A549 (cell line): Measurements from ENCODE around the gene GMPPB. TPM values are rescaled to one million over a fixed set of nuclear protein-coding genes. Genes with fewer than 3 reads are reported as not detected.

Experiments
- ATAC-seq, 2 experiments: fragments of 200-7000 bp in 1 of 2; fragments of >200 bp in 1 of 2; cut with Nextera tagmentation in 1 of 2; cut with Tn5 transposase in 1 of 2; 3 replicates each; pipeline versions ENCODE4 v1.8.0 to v1.9.1; 2018 to 2020; ENCODE audit warnings: mild to moderate bottlenecking in 1 of 2, moderate library complexity in 1 of 2
- CTCF ChIA-PET: fragments of 300-600 bp; sonication (Branson Sonifier 250); formaldehyde crosslinking; extraction: SDS; loops from one replicate; lab custom pipeline; 2021; ENCODE audit warnings: antibody characterized with exemption, inconsistent platforms; lab: Yijun Ruan, JAX
- POLR2A ChIA-PET: fragments of 350-600 bp; formaldehyde crosslinking; extraction: SDS; loops from one replicate; lab custom pipeline; 2021; ENCODE audit warnings: antibody characterized with exemption, inconsistent platforms; lab: Yijun Ruan, JAX
- DNase-seq, 2 experiments: peaks; one replicate each; pipeline versions ENCODE4 v3.0.0 to v3.0.0-alpha.2; 2011 to 2016; ENCODE audit warnings: low read depth in 1 of 2, low spot score in 1 of 2
- FAIRE-seq: peaks from 2 replicates; lab custom pipeline; 2011; peaks lifted over from hg19 to GRCh38; lab: Jason Lieb, UNC
- H3K27ac ChIP-seq, 2 experiments: fragments of >200 bp; sonication (Bioruptor Twin); formaldehyde crosslinking; 3 replicates each; pipeline ENCODE4 v1.5.1; 2016 to 2017
- H3K4me1 ChIP-seq: fragments of >200 bp; sonication (Bioruptor Twin); formaldehyde crosslinking; 3 replicates; pipeline ENCODE4 v1.6.1; 2016
- H3K4me2 ChIP-seq: fragments of >200 bp; sonication (Bioruptor Twin); formaldehyde crosslinking; 3 replicates; pipeline ENCODE4 v1.6.1; 2016
- H3K4me3 ChIP-seq: fragments of >200 bp; sonication (Bioruptor Twin); formaldehyde crosslinking; 3 replicates; pipeline ENCODE4 v1.5.1; 2016
- H3K9me3 ChIP-seq: fragments of >200 bp; sonication (Bioruptor Twin); formaldehyde crosslinking; 3 replicates; pipeline ENCODE4 v1.6.1; 2016
- CEBPB ChIP-seq, 2 experiments: fragments of >200 bp in 1 of 2; sonication (Bioruptor Twin) in 1 of 2; formaldehyde crosslinking in 1 of 2; IDR thresholded peaks; 2 replicates each; pipeline ENCODE4 v1.6.1; 2012 to 2016
- CHD4 ChIP-seq: fragments of 200-600 bp; sonication (generic); IDR thresholded peaks from 2 replicates; pipeline ENCODE4 v1.6.1; 2016; ENCODE audit warnings: antibody characterized with exemption, mild to moderate bottlenecking, borderline replicate concordance
- GATA3 ChIP-seq: IDR thresholded peaks from 2 replicates; pipeline ENCODE4 v1.6.1; 2012; ENCODE audit warnings: borderline replicate concordance
- HOXA7 ChIP-seq: fragments of 250-450 bp; sonication (Bioruptor Pico); IDR thresholded peaks from 2 replicates; pipeline ENCODE4 v1.5.0; 2020; ENCODE audit warnings: mild to moderate bottlenecking, moderate library complexity
- HOXB13 ChIP-seq: fragments of 250-450 bp; sonication (Bioruptor Pico); IDR thresholded peaks from 2 replicates; pipeline ENCODE4 v1.5.0; 2020; ENCODE audit warnings: low read depth, mild to moderate bottlenecking, moderate library complexity
- KDM1A ChIP-seq: fragments of 200-600 bp; sonication (generic); IDR thresholded peaks from 2 replicates; pipeline ENCODE4 v1.6.1; 2016; ENCODE audit warnings: low read depth, mild to moderate bottlenecking
- MAFK ChIP-seq: fragments of 450-650 bp; IDR thresholded peaks from 2 replicates; pipeline ENCODE4 v1.6.1; 2014; ENCODE audit not compliant: partially characterized antibody
- MAZ ChIP-seq: fragments of 150-350 bp; IDR thresholded peaks from 2 replicates; pipeline ENCODE4 v1.6.1; 2014; ENCODE audit warnings: antibody characterized with exemption, low read depth, low read length, borderline replicate concordance
- NR3C1 ChIP-seq: fragments of >200 bp; sonication (Bioruptor Twin); formaldehyde crosslinking; IDR thresholded peaks from 3 replicates; pipeline ENCODE4 v1.6.1; 2017
- PHF8 ChIP-seq: fragments of 200-600 bp; sonication (generic); IDR thresholded peaks from 2 replicates; pipeline ENCODE4 v1.6.1; 2016; ENCODE audit warnings: low read depth, mild to moderate bottlenecking, antibody characterized with exemption, moderate library complexity, borderline replicate concordance
- RAD21 ChIP-seq, 2 experiments: fragments of >200 bp in 1 of 2; sonication (Bioruptor Twin) in 1 of 2; formaldehyde crosslinking in 1 of 2; IDR thresholded peaks in 1 of 2; conservative IDR thresholded peaks in 1 of 2; 2 replicates in 1 of 2; 3 replicates in 1 of 2; pipeline ENCODE4 v1.6.1; 2012 to 2018; ENCODE audit warnings: inconsistent platforms in 1 of 2
- RNF2 ChIP-seq: fragments of 200-600 bp; sonication (generic); IDR thresholded peaks from 2 replicates; pipeline ENCODE4 v1.6.1; 2016; ENCODE audit warnings: low read depth, mild to moderate bottlenecking, antibody characterized with exemption, moderate library complexity, borderline replicate concordance
- SMC3 ChIP-seq: fragments of >200 bp; sonication (Bioruptor Twin); formaldehyde crosslinking; IDR thresholded peaks from 3 replicates; pipeline ENCODE4 v1.6.1; 2018; ENCODE audit warnings: inconsistent platforms
- TP53 ChIP-seq: fragments of 250-450 bp; sonication (Bioruptor Pico); IDR thresholded peaks from 2 replicates; pipeline ENCODE4 v1.5.0; 2021; ENCODE audit warnings: mild to moderate bottlenecking, moderate library complexity
- ZNF302 ChIP-seq: fragments of 250-450 bp; sonication (Bioruptor Pico); IDR thresholded peaks from 2 replicates; pipeline ENCODE4 v1.9.0; 2021; ENCODE audit warnings: inconsistent platforms, mild to moderate bottlenecking, moderate library complexity
- ZSCAN20 ChIP-seq: fragments of 250-450 bp; sonication (Bioruptor Pico); IDR thresholded peaks from 2 replicates; pipeline ENCODE4 v1.8.0; 2022; ENCODE audit warnings: mild to moderate bottlenecking, moderate library complexity
- WGBS: methylation state at CpG from one replicate; pipeline ENCODE4 v1.1.6; 2017; ENCODE audit errors: missing lambda C conversion rate; 5-methylcytosine and 5-hydroxymethylcytosine counted together
- polyA plus RNA-seq, 4 experiments: library from polyadenylated mRNA; depleted of rRNA in 3 of 4; stranded (reverse); fragments of >200 nt; fragmentation: RNase III in 1 of 4; extraction: RNeasy Plus Mini Kit Qiagen cat#74134 plus additional on column Dnase treatment in 1 of 4; gene quantifications; 2 replicates in 3 of 4; 3 replicates in 1 of 4; pipeline ENCODE4 v1.2.3, GENCODE V29; 2011 to 2017
- TF ChIP-seq, protein P1 (sequence below): fragments of >200 bp; sonication (Bioruptor Twin); formaldehyde crosslinking; IDR thresholded peaks from 3 replicates; pipeline ENCODE4 v1.5.1; 2016
- TF ChIP-seq, protein P2 (sequence below): fragments of 250-450 bp; sonication (Bioruptor Pico); IDR thresholded peaks from 2 replicates; pipeline ENCODE4 v1.5.0; 2021; ENCODE audit warnings: mild to moderate bottlenecking, moderate library complexity, borderline replicate concordance
- TF ChIP-seq, protein P3 (sequence below): fragments of 450-650 bp; IDR thresholded peaks from 2 replicates; pipeline ENCODE4 v1.6.1; 2014; ENCODE audit warnings: antibody characterized with exemption

GMPPB gene
- polyA plus RNA-seq, 2 of the 4 experiments (the other 2 are of a cell fraction), result 12.9 to 24.1 TPM

DNA sequence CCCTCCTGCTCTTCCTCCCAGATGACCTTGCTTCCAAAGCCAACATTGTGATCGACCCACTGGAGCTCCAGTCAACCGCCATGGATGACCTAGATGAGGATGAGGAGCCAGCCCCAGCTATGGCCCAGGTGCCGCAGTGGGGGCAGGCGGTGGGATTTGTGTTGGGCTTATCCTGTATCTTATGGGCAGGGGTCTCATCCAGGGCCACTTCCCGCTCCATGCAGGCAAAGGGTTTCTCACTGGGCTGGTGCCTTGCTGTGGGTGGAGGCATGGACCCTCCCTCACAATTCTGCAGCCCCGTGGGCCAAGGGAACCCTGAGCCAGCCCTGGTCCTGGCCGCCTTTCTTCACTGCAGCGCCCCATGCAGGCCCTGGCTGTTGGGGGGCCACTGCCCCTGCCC, 19.1 kb downstream of the GMPPB start:
- no peak overlapping the region for H3K4me2 ChIP-seq
- WGBS, result 88% methylated on average over 3 of the region's 8 CpGs
- no peak overlapping the region for H3K27ac ChIP-seq
- ATAC-seq, result no peak
- no peak for TF ChIP-seq MAZ
- TF ChIP-seq MAFK, result no peak
- no peak for TF ChIP-seq HOXB13 (CRISPR knock-in tag)
- no peak for TF ChIP-seq HOXA7 (CRISPR knock-in tag)
- TF ChIP-seq GATA3, result no peak
- TF ChIP-seq TP53 (CRISPR knock-in tag), result no peak
- TF ChIP-seq ZSCAN20 (CRISPR knock-in tag), result no peak
- no peak for TF ChIP-seq NR3C1
- TF ChIP-seq KDM1A, result no peak
- TF ChIP-seq PHF8, result no peak
- TF ChIP-seq, all 56 proteins: peak for 0
- no peaks in the 10 kb centered on the region for H3K9me3 ChIP-seq
- no peak for DNase-seq
- no peaks in the 10 kb centered on the region for H3K4me1 ChIP-seq
- H3K4me3 ChIP-seq, result no peak overlapping the region
- ChIA-PET POLR2A (no interaction called here), CTCF (interaction anchor here (1.7 to 5.0 kb wide), 4 partner anchors 7 to 165 kb away, joined by 7 to 44 read pairs (median 8); no protein-coding TSS in a partner anchor)
- FAIRE-seq, result no peak

DNA sequence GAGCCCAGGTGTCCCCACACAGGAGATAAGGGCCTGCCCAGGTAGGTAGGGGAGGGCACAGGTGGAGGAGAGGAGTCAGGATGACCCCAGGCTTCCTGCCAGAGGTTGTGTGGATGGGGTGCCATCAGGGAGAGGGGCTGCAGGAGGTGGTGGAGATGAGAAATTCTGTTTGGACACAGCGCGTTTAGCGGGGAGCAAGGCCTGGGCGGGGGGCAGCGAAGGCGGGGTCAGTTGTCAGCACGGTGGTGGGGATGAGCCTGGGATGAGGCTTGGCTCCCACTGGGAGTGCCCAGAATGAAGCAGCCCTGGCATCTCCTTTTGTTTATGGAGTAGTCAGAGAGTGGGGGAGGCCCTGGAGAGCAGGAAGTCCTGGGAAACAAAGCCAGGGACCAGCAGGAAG, 19.8 kb downstream of the GMPPB start:
- H3K27ac ChIP-seq, result no peak overlapping the region
- WGBS, result 86% methylated on average over 7 of the region's 7 CpGs
- no peak overlapping the region for H3K4me3 ChIP-seq
- ChIA-PET CTCF (interaction anchor here (0.8 to 5.0 kb wide), 9 partner anchors 8 to 198 kb away, joined by 3 to 44 read pairs (median 7); partner anchors contain the start of gene AMIGO3), POLR2A (no interaction called here)
- no peak for FAIRE-seq
- no peak for ATAC-seq
- DNase-seq, result no peak
- TF ChIP-seq ZNF302 (CRISPR knock-in tag), result no peak
- TF ChIP-seq, protein P1, sequence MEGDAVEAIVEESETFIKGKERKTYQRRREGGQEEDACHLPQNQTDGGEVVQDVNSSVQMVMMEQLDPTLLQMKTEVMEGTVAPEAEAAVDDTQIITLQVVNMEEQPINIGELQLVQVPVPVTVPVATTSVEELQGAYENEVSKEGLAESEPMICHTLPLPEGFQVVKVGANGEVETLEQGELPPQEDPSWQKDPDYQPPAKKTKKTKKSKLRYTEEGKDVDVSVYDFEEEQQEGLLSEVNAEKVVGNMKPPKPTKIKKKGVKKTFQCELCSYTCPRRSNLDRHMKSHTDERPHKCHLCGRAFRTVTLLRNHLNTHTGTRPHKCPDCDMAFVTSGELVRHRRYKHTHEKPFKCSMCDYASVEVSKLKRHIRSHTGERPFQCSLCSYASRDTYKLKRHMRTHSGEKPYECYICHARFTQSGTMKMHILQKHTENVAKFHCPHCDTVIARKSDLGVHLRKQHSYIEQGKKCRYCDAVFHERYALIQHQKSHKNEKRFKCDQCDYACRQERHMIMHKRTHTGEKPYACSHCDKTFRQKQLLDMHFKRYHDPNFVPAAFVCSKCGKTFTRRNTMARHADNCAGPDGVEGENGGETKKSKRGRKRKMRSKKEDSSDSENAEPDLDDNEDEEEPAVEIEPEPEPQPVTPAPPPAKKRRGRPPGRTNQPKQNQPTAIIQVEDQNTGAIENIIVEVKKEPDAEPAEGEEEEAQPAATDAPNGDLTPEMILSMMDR, result no peak
- TF ChIP-seq, protein P2, sequence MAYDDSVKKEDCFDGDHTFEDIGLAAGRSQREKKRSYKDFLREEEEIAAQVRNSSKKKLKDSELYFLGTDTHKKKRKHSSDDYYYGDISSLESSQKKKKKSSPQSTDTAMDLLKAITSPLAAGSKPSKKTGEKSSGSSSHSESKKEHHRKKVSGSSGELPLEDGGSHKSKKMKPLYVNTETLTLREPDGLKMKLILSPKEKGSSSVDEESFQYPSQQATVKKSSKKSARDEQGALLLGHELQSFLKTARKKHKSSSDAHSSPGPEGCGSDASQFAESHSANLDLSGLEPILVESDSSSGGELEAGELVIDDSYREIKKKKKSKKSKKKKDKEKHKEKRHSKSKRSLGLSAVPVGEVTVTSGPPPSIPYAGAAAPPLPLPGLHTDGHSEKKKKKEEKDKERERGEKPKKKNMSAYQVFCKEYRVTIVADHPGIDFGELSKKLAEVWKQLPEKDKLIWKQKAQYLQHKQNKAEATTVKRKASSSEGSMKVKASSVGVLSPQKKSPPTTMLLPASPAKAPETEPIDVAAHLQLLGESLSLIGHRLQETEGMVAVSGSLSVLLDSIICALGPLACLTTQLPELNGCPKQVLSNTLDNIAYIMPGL, result no peak
- TF ChIP-seq RNF2, result no peak
- no peaks in the 10 kb centered on the region for H3K9me3 ChIP-seq
- H3K4me2 ChIP-seq, result no peak overlapping the region
- no peaks in the 10 kb centered on the region for H3K4me1 ChIP-seq

DNA sequence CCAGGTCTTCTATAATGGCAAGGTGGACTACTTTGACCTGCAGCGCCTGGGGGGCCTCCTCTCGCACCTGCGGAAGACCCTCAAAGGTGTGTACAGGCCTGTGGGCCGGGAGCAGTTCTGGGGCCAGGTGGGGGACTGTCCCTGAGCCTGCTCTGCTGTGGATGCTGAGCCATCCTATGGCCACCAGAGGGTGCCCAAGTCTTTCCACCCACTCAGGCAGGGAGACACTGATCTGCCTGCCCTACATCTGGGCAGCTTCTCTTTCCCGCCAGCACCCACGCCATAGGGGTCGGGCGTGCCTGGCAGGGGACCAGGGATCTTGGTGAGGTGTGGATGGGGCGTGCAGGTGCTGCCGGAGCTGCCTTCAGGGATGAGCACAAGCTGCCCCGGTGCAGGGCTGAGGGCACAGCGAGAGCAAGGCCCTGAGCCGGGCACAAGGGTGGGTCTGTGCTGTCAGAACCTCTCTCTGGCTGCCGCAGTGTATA, 20.3 kb downstream of the GMPPB start:
- Histone ChIP-seq H3K4me1 (no peaks in the 10 kb centered on the region), H3K27ac (no peak overlapping the region), H3K4me3 (no peak overlapping the region), H3K4me2 (no peak overlapping the region), H3K9me3 (no peaks in the 10 kb centered on the region)
- peak; percentile 58 to 62 for DNase-seq
- no peak for FAIRE-seq
- TF ChIP-seq CEBPB (IDR thresholded peaks at IDR 0.05), result no peak
- peak; percentile 44; the same call in 2 of the 3 replicates for TF ChIP-seq SMC3
- peak; percentile 64 to 74 for TF ChIP-seq RAD21 (conservative IDR thresholded peaks at IDR 0.05 in 1 of 2, IDR thresholded peaks at IDR 0.05 in 1 of 2)
- TF ChIP-seq, protein P3, sequence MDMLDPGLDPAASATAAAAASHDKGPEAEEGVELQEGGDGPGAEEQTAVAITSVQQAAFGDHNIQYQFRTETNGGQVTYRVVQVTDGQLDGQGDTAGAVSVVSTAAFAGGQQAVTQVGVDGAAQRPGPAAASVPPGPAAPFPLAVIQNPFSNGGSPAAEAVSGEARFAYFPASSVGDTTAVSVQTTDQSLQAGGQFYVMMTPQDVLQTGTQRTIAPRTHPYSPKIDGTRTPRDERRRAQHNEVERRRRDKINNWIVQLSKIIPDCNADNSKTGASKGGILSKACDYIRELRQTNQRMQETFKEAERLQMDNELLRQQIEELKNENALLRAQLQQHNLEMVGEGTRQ, result no peak
- TF ChIP-seq HOXA7 (CRISPR knock-in tag), result no peak
- TF ChIP-seq CHD4, result no peak
- TF ChIP-seq, protein P1, result peak; percentile 53
- ATAC-seq, result peak; percentile 87 to 94
- 20% methylated on average over 2 of the region's 14 CpGs for whole genome bisulfite sequencing
- ChIA-PET CTCF (interaction anchor here (0.8 to 5.0 kb wide), 10 partner anchors 8 to 198 kb away, joined by 3 to 44 read pairs (median 6); partner anchors contain the start of gene AMIGO3), POLR2A (no interaction called here)
